HG03095 (cell line): ENCODE measurements around the gene TCTN2.
A peak's percentile ranks its signal among the peaks of the same experiment; 100 is the strongest.

Experiments used
- ATAC-seq: cut with Tn5 transposase; IDR thresholded peaks from one replicate; pipeline ENCODE4 v1.9.1; 2021; ENCODE audit warnings: moderate library complexity; ENCODE audit not compliant: unreplicated experiment

The TCTN2 gene

GRCh38 chr12:123670882-123671728 lies at the start of gene TCTN2:
TCTN2 (plus strand) TSS chr12:123671113; CDS start chr12:123671241, 128 bp downstream.
- peak; percentile 95 for ATAC-seq

- ATAC-seq, result no peak
These were observed 49.0 kb upstream of the TCTN2 start for GRCh38 chr12:123621619-123622530.

GRCh38 chr12:123633379-123634141 lies 37.4 kb upstream of the TCTN2 start, which contains the start of the genes EIF2B1 and GTF2H3:
EIF2B1 (minus strand) TSS chr12:123633686; CDS start chr12:123633557, 129 bp downstream.
GTF2H3 (plus strand) TSS chr12:123633829; CDS start chr12:123633860, 31 bp downstream.
- ATAC-seq, result peak; percentile 91

- no peak for ATAC-seq
These were observed 36.8 kb upstream of the TCTN2 start for GRCh38 chr12:123634142-123634561.

GRCh38 chr12:123643911-123644310 lies 27.0 kb upstream of the TCTN2 start:
- ATAC-seq, result no peak

- ATAC-seq, result no peak
These were observed 25.5 kb upstream of the TCTN2 start for GRCh38 chr12:123645380-123645779.

GRCh38 chr12:123645878-123646277 lies 25.0 kb upstream of the TCTN2 start:
- ATAC-seq, result no peak

GRCh38 chr12:123648401-123648800 lies 22.5 kb upstream of the TCTN2 start:
- no peak for ATAC-seq

GRCh38 chr12:123654129-123654701 lies 16.7 kb upstream of the TCTN2 start:
- no peak for ATAC-seq

GRCh38 chr12:123655420-123655819 lies 15.5 kb upstream of the TCTN2 start:
- ATAC-seq, result peak; percentile 69

- no peak for ATAC-seq
These were observed 14.5 kb upstream of the TCTN2 start for GRCh38 chr12:123656392-123656791.

GRCh38 chr12:123657211-123657610 lies 13.7 kb upstream of the TCTN2 start:
- no peak for ATAC-seq

- no peak for ATAC-seq
These were observed 10.8 kb upstream of the TCTN2 start for GRCh38 chr12:123659996-123660727.

GRCh38 chr12:123667771-123668170 lies 3.1 kb upstream of the TCTN2 start:
- ATAC-seq, result no peak

GRCh38 chr12:123671876-123672275 lies 963 bp downstream of the TCTN2 start:
- ATAC-seq, result no peak

GRCh38 chr12:123675436-123675835 lies 4.5 kb downstream of the TCTN2 start:
- ATAC-seq, result no peak

- ATAC-seq, result no peak
These were observed 5.9 kb downstream of the TCTN2 start for GRCh38 chr12:123676616-123677320.

GRCh38 chr12:123678981-123679380 lies 8.1 kb downstream of the TCTN2 start:
- ATAC-seq, result no peak

- ATAC-seq, result no peak
These were observed 10.7 kb downstream of the TCTN2 start for GRCh38 chr12:123681605-123682004.
